GM18526 (cell line): ENCODE measurements around the gene FHIT.

Source experiments
- POLR2A ChIP-seq: IDR thresholded peaks from 3 replicates; pipeline ENCODE4 v1.6.1; 2011; ENCODE audit not compliant: insufficient read length; ENCODE audit errors: extremely low read depth

The FHIT gene

DNA sequence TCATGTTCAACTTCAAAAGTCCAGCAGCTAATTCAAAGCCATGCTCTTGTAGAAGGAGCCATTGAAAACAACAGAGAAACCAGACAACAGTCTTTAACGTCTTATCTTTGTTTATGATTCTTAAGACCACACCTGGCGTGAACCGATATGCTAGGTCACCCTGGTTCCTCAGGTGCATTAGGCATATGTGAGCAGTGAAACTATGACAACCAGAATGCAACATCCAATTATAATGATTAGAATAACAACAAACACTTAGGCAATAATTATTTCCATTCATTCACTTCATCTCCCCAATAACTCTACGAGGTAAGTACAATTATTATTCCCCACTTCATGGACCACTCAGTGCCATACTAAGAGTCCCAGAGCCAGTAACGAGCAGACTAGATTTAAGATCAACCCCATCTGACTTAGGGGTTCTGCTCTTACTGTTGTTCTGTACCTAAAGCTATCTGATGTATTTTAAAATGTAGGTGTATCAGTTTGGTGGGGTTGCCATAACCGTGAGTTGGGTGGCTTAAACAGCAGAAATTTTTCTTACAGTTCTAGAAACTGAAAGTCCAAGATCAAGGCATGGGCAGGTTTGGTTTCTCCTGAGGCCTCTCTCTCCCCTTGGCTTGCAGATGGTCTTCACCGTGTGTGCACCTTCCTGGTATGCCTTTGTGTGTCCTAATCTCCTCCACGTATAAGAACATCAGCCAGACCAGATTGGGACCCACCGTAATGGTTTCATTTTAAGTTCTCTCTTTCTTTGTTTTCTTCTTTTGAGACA, 1203.6 kb downstream of the FHIT start:
- TF ChIP-seq POLR2A: no peak

- TF ChIP-seq POLR2A: no peak
These were observed 1205.0 kb downstream of the FHIT start for GRCh38 chr3:60046210-60046609.

DNA sequence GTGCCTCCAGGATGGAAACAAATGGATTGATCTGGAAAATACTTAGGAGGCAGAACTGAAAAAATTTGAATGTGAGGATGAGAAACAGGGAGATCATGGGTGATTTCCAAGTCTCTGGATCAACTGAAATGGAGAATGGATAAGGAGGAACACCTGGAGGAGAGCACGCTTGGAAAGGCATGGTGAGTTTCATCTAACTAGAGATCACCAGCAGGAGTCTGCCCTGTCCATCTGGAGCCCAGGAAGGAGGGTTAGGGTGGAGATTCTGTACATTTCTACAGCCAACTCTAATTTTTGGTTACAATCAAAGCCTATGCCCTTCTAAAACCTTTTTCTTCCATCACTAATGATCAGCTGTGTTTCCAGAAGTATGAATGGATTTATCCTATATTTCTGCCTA, 1205.6 kb downstream of the FHIT start:
- TF ChIP-seq POLR2A: no peak

GRCh38 chr3:60036803-60037202, 1214.4 kb downstream of the FHIT start:
- no peak for TF ChIP-seq POLR2A

DNA sequence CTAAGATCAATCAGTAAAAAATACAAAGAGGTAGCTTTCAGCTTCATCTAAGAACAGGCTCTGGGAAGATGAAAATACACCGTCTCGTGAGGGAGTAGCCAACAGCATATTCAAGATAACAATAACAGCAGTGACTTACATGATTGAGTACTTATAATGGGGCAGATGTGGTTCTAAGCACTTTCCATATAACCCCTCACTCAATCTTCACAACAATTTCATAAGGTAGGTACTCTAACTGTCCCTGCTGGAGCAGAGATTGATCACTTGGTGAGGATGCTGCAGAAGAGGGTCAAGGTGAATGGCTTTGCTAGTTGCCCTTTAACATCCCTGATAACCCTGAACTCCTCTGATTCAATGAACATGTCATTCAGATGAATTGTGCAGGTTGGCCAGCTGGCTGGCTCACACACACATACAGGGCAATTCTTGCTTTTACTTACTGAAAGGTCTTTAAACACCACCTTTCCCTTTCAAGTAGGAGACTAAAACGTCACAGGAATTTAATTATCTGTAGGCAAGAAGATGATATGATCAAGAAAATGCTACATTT, 1217.3 kb downstream of the FHIT start:
- no peak for TF ChIP-seq POLR2A

DNA sequence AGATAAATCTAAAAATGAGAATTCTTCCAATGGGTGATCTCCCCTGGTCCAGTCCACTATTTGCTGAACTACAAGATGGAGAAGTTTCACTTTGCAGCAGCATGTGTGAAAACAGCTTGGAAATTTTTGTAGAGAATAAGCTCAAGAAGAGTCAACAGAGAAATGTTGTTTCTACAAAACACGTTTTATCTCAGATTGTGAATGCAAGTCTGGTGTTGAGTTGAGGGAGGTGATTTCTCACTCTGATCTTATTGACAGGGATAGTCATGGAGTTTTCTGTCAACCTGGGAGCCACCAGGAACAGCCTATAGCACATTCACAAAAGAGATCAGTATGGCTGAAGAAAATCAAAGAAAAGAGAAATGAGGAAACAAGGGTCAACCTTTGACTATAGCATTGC, 1220.3 kb downstream of the FHIT start:
- TF ChIP-seq POLR2A: no peak

- TF ChIP-seq POLR2A: no peak
These were observed 1223.0 kb downstream of the FHIT start for GRCh38 chr3:60028233-60028632.

GRCh38 chr3:60027335-60027734, 1223.9 kb downstream of the FHIT start:
- TF ChIP-seq POLR2A: no peak

DNA sequence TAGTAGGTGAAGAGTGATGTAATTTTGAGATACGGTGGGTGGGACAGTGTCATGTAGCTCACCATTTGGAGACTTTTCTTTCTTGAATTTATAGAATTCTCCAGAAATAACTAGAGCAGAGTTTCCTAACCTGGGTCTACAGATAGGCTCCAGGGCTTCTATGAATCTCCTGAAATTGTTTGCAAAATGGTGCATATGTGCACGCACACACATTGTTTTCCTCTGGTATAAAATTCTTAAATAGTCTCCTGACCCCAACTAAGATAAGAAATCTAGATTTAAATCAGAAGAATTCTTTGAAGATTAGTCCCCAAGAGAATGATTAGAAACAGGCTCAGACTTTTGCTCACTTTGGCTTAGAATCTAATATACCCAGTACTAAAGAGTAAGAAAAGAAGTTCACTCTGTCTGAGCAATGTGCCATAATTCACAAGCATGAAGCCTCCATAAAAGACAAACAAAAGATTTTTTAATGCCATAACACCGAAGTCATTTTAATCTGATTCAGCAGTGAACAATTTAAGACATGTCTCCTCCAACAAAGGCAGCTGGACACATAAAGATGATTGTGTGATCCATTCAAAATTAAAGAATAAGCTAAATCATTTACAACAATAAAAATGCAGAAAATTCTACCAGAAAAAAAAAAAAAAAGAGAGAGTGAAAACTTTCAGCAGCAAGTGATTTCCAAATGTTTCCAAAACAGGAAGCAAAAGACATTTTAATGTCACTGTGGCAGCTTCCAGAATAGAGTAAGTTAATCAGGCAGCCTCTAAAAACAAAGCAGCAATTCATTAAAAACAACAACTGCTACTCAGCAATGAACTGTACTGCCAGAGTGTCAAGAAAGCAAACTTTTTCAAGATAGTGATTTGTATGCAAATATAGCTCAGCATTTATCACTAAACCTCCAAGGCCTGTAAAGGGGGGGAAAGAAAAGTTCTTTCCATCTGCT, 1225.9 kb downstream of the FHIT start:
- TF ChIP-seq POLR2A: no peak

DNA sequence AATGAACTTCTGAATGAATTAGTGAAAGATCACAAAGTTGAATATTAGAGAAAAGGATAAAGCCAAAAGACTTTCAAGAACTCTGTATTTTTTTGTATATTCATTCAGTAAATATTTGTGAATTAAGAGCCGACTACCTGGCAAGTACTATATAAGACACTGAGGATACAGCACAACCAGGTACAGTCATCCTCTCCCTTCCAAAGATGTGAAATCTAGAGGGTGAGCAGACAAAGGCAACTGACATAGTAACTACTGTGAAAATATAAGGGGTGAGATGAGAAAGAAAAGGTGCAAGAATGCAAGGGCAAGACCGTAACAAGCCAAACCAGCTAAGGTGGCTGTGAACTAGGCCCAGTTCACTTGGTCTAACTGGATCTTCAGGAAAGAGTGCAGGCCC, 1226.9 kb downstream of the FHIT start:
- no peak for TF ChIP-seq POLR2A

DNA sequence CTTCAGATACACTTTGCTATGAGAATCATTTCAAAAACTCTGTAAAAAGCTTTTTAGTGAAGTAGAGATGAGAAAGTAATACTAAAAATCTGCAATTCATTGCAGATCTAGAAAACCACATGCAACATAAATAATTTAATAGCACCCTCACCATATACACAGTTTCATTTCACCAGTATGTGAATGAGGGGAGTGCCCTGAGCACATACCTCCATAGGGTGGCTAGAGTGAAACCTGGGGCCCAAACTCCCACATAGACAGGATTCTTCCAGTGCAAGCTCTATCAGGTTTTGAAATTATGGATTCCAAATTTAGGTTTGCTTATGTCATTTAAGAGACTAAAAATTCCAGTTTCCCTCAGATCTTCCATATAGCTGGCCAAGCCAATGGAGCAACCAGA, 1228.1 kb downstream of the FHIT start:
- no peak for TF ChIP-seq POLR2A

DNA sequence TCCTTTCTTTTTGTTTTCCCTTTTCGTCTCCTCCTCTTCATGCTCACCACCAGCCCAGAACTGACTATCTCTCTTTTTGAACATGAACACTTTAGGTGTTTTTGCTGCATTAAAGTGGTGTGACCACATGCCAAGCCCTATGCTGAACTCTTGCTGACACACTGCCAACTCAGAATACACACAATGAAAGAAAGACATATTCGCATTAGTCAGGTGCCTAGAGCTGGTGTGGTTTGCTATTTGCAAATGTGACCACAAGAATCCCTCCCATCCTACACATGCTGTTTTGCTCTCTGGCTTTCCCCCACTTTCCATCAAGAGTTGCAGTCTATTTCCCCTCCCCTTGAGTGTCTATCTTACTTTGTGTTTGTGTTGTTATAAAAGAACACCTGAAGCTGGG, 1233.6 kb downstream of the FHIT start:
- no peak for TF ChIP-seq POLR2A

GRCh38 chr3:60015032-60015705, 1236.1 kb downstream of the FHIT start:
- TF ChIP-seq POLR2A: no peak

GRCh38 chr3:60013241-60013640, 1238.0 kb downstream of the FHIT start:
- TF ChIP-seq POLR2A: no peak

- no peak for TF ChIP-seq POLR2A
These were observed 1240.0 kb downstream of the FHIT start for GRCh38 chr3:60011218-60011617.
